ENCODE measurements around the gene AGAP1. TPM values are rescaled to one million over a fixed set of nuclear protein-coding genes. Genes with fewer than 3 reads are reported as not detected.

AGAP1 gene
- total and polyA plus RNA-seq, 11 donors: 5.9 to 21.6 (median 18.9) TPM

DNA sequence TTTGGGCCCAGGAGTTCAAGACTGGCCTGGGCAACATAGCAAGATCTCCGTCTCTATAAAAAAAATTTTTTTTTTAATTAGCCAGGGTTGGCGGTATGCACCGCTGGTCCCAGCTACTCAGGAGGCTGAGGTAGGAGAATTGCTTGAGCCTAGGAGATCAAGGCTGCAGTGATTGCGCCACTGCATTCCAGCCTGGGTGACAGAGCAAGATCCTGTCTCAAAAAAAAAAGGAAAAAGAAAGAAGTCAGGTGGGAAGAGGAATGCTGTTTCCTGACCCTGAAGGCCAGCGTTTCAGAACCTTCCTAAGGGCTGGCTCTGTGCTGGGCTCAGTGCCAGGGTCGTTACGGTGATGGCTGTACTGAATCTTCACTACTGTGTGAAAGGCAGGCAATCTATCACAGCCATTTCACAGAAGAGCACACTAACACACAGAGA is 35.0 kb upstream of the AGAP1 start:
- TF ChIP-seq POLR2A (IDR thresholded peaks at IDR 0.05): no peak
- TF ChIP-seq, protein P1, sequence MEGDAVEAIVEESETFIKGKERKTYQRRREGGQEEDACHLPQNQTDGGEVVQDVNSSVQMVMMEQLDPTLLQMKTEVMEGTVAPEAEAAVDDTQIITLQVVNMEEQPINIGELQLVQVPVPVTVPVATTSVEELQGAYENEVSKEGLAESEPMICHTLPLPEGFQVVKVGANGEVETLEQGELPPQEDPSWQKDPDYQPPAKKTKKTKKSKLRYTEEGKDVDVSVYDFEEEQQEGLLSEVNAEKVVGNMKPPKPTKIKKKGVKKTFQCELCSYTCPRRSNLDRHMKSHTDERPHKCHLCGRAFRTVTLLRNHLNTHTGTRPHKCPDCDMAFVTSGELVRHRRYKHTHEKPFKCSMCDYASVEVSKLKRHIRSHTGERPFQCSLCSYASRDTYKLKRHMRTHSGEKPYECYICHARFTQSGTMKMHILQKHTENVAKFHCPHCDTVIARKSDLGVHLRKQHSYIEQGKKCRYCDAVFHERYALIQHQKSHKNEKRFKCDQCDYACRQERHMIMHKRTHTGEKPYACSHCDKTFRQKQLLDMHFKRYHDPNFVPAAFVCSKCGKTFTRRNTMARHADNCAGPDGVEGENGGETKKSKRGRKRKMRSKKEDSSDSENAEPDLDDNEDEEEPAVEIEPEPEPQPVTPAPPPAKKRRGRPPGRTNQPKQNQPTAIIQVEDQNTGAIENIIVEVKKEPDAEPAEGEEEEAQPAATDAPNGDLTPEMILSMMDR (IDR thresholded peaks at IDR 0.05): no peak

GRCh38 chr2:235460548-235461047 is 33.2 kb upstream of the AGAP1 start:
- peaks cover 0 to 10% (median 0%) of the 10 kb centered on the region in 12 donors for H3K4me1 ChIP-seq
- DNase-seq (no peak), ATAC-seq (peak in 1 of 4 donors; percentile 26)
- intact Hi-C loops (cut with DNase I): no loop called here
- no peaks in the 10 kb centered on the region for H3K9me3 ChIP-seq
- H3K27ac ChIP-seq: no peak overlapping the region
- no peaks in the 10 kb centered on the region for H3K36me3 ChIP-seq
- WGBS, 4 donors: 61 to 71% (median 66%) methylated on average over 8 of the region's 8 CpGs
- peaks cover 0 to 4% (median 0%) of the 10 kb centered on the region in 9 donors for H3K27me3 ChIP-seq
- no peak for TF ChIP-seq POLR2A (IDR thresholded peaks at IDR 0.05)
- TF ChIP-seq, protein P1 (IDR thresholded peaks at IDR 0.05): no peak
- H3K4me3 ChIP-seq: no peak overlapping the region

More for the DNA sequence above, 35.0 kb upstream of the AGAP1 start:
- intact Hi-C loops (cut with DNase I): no loop called here
- no peaks in the 10 kb centered on the region for H3K9me3 ChIP-seq
- H3K36me3 ChIP-seq: no peaks in the 10 kb centered on the region
- no peak overlapping the region for H3K4me3 ChIP-seq
- peak in 1 of 4 donors; percentile 38 for ATAC-seq
- H3K27ac ChIP-seq: no peak overlapping the region
- peaks cover 0 to 4% (median 0%) of the 10 kb centered on the region in 9 donors for H3K27me3 ChIP-seq
- H3K4me1 ChIP-seq: peaks cover 0 to 5% (median 0%) of the 10 kb centered on the region in 12 donors
- 50 to 58% (median 53%) methylated on average over 7 of the region's 7 CpGs for WGBS, 4 donors
- peak in 1 of 5 donors; percentile 33 for DNase-seq

DNA sequence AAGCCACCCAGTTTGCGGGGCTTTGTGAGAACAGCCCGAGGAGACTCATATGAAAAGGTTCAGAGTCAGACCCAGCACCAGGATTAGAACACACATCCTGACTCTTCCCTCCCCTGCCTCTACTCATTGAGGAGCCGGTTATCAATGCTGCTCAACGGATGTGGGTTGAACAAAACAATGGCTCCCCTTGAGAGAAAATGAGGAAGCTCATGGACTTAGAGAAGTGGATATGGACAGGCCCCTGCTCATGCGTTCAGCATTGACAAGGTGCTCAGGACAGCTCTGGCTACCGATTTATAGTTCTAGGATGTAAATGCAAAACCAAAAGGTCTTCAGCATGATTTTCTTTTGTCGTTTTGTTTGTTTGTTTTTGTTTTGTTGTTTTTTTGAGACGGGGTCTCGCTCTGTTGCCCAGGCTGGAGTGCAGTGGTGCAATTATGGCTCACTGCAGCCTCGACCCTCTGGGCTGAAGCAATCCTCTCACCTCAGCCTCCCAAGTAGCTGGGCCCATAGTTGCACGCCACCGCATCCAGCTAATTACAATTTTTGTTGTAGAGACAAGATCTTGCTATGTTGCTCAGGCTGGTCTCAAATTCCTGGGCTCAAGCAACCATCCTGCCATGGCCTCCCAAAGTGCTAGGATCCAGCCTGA is 32.0 kb upstream of the AGAP1 start:
- H3K27ac ChIP-seq: no peak overlapping the region
- intact Hi-C loops (cut with DNase I): no loop called here
- no peaks in the 10 kb centered on the region for H3K9me3 ChIP-seq
- DNase-seq: no peak
- no peak overlapping the region for H3K4me3 ChIP-seq
- TF ChIP-seq, protein P1 (IDR thresholded peaks at IDR 0.05): no peak
- TF ChIP-seq POLR2A (IDR thresholded peaks at IDR 0.05): no peak
- H3K27me3 ChIP-seq: peaks cover 0 to 4% (median 0%) of the 10 kb centered on the region in 9 donors
- WGBS, 4 donors: 89 to 92% (median 91%) methylated on average over 12 of the region's 12 CpGs
- H3K36me3 ChIP-seq: no peaks in the 10 kb centered on the region
- ATAC-seq: no peak
- peaks cover 0 to 10% (median 0%) of the 10 kb centered on the region in 12 donors for H3K4me1 ChIP-seq

DNA sequence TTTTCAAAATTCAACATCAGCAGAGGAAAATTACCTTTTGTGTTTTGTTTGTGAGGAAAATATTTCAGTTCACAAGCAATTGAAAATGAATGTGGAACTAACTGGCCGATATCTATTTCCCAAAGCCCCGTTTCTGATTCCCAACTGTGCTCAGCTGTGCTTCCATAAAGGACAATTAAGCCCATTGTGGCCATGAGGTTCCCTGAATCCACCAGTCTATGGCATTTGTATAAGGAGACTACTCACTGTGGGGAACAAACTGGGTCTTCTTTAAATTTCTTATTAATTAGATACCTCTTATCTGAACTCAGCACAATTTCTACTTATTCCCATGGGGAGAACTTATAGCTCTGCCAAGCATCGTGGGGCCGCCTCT is 31.4 kb upstream of the AGAP1 start:
- no peak for DNase-seq
- intact Hi-C loops (cut with DNase I): no loop called here
- no peak for ATAC-seq

More for the DNA sequence above, 31.4 kb upstream of the AGAP1 start:
- TF ChIP-seq, protein P1 (IDR thresholded peaks at IDR 0.05): no peak
- TF ChIP-seq POLR2A (IDR thresholded peaks at IDR 0.05): no peak
- Histone ChIP-seq H3K27ac (no peak overlapping the region), H3K9me3 (no peaks in the 10 kb centered on the region), H3K36me3 (no peaks in the 10 kb centered on the region), H3K4me3 (no peak overlapping the region), H3K27me3 (peaks cover 0 to 4% (median 0%) of the 10 kb centered on the region in 9 donors), H3K4me1 (peaks cover 0 to 10% (median 0%) of the 10 kb centered on the region in 12 donors)
- 88 to 92% (median 90%) methylated on average over 4 of the region's 4 CpGs for WGBS, 4 donors

Measured in heart left ventricle (tissue), 16 donors.